AG08396 (cell line): Measurements from ENCODE around the gene REXO1.

Source experiments
- DNase-seq: peaks from one replicate; pipeline ENCODE4 v3.0.0; 2012; ENCODE audit warnings: low spot score, mixed read lengths

Gene REXO1

DNA sequence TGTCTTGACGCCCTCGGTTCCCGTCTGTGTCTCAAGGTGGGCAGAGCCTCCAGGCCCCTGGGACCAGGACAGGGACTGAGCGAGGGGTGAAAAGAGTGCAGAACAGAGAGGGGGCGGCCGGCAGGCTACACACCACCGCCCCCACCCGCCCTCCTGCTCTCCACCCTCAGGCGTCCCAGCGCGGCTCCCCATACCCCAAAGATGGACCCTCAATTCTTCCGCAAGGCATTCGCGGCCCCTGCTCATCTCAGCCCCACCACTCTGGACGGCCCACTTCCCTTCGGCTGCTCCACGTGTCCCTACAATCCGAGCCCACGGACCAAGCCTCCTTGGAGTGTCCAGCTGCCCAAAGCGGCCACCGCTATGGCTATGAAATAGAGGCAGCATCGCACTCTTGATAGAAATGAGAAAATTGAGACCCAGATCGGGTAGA, 13.3 kb upstream of the REXO1 start:
- DNase-seq: no peak

- DNase-seq: no peak
Observed at GRCh38 chr19:1860821-1861598, 12.7 kb upstream of the REXO1 start.

DNA sequence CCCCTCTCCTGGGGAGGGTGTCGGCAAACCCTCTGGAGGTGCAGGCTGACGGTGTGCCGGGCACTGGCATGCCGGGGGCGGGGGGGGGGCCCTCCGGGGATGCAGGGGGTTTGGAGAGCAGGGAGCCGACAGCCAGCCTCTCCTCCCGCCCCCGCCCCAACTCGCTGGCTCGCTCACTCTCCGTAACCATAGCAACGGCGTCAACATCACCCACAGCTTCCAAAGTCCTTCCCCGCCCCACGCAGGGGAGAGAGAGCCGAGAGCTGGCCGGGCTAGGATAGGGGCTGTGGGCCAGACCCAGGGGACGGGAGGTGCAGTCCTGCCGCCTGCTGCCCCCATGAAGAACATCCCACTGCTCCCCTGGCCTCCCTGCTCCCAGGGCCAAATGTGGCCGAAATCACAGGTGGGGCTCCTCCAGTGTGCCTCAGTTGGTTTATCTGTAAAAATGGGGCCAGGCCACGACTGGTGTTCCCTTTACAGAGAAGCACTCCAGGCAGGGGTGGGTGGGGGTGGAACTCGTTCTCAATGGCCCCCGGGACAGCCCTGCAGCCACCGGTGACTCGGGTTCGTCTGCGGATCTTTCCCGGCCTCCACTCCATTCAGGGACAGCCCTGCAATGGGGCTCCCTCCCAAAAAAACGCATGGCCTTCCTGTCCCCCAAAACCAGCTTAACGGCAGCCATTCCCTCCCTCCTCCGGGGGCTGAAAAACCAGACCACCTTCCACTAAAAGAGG, 11.9 kb upstream of the REXO1 start:
- DNase-seq: peak; percentile 90

- no peak for DNase-seq
Observed at GRCh38 chr19:1859331-1859781, 11.1 kb upstream of the REXO1 start.

DNA sequence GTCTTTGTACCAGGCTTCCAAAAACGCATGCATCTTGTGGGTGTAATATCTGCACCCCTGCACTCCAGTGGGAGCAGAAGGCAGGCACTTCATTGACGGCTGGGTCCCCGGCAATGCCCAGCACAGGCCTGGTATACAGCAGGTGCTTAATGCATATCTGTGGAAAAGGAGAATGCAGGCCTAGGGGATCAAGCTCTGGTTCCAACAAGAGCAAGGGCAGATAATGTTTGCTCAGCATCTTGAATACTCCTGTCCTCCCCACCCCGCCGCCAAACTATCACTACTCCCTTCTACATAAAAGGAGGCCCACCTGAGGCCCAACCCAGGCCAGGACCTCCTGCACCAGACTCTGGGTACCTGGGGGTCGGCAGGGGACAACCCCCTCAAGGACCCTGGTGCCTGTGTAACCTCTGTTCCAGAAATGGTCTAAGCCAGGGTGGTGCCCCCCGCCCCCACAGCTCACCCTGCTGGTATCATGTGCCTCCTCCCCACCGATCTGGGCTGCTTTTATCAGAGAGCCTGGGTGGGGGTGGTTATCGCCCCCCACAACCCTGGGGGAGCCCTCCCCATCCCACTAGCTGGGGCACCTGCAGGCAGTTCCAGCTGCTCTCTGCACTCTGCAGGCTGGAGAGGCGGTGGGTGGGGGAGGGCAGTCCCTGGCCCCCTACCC, 10.3 kb upstream of the REXO1 start:
- DNase-seq: no peak

DNA sequence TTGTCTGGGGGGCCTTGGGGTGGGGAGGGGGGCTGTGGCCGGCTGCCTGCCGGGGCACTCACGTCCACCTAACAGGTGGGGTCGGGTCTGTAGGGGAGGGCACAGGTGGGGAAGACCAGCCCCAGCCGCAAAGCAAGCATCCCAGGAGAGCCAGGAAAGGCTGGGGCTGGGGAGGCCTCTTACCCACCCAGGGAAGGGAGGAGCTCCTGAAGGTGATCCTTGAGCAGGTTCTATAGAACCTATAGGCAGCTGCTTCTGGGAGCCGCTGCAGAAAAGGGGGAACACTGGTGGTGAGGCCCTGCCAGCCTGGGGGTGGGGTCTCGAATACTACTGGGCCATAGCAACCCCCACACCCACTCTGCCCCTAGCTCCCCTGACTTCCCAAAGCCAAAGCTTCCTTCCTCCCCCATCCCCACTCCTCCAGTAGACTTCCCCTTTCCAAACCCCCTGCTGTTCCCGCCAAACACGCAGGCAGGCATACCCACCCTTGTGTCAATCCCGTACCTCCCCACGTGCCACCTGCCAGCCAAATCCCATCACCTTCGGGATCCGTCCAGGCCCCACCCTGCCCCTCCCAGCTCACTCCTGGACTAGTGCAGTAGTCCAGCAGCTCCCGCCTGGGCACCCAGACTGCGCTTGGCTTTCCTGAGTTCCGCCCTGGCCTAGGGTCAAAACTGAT, 9.5 kb upstream of the REXO1 start:
- DNase-seq: no peak

DNA sequence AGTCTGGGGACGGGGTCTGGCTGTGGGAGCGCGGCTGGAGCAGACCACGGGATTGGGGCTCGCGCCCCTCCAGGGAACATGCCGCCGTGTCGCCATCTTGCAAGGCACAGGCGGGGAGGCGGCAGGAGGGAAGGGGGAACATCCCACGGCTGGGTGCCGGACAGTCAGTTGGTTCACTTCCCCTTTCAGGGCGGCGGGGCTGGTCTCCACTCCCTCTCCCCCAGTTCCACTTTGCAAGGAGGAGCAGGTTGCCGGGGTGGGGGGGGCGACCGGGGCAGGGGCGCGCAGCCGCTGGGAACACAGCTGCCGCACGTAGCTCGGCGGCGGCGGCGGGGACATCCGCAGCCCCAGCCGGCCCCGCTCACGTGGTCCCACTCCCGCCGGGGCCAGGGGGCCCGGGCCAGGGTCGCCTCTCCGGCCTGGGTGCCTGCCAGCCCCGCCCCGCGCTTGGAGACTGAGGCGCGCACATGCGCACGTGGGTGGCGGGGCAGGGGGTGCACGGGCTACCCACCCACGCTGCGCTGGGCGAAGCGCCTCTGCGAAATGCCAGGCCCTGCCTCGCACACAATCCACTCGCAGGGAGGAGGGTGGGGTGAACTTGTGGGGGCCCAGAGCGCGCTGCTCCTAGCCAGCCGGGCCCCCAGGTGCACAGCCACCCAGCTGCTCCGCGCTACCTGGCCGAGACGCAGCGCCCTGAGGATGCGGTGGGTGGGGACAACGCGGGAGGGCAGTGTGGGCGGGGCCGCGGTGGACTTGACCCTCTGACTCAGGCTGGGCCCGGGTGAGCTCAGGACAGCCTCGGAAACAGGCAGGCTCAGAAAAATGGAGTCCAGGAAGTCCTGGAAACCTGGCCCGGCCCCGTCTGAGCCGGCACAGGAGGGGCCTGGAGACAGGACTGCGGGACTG, 8.7 kb upstream of the REXO1 start:
- peak; percentile 91 for DNase-seq

DNA sequence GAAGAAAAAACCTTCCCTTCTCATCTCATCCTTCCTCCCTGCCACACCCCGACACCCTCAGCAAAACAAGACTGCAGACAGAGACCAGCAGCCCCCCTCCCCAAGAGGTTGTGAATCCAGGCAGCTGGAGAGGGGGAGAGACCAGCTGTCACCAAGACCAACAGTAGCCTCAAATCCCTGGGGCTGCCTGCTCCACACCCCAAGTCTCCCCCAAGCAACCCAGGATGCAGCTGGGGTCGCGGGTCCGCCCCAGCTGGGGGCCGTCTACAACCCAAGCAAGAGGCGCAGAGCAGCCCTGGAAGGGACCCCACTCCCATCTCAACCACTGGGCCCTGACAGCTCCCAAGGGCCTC, 8.0 kb upstream of the REXO1 start:
- no peak for DNase-seq

GRCh38 chr19:1855828-1856255, 7.6 kb upstream of the REXO1 start:
- no peak for DNase-seq

DNA sequence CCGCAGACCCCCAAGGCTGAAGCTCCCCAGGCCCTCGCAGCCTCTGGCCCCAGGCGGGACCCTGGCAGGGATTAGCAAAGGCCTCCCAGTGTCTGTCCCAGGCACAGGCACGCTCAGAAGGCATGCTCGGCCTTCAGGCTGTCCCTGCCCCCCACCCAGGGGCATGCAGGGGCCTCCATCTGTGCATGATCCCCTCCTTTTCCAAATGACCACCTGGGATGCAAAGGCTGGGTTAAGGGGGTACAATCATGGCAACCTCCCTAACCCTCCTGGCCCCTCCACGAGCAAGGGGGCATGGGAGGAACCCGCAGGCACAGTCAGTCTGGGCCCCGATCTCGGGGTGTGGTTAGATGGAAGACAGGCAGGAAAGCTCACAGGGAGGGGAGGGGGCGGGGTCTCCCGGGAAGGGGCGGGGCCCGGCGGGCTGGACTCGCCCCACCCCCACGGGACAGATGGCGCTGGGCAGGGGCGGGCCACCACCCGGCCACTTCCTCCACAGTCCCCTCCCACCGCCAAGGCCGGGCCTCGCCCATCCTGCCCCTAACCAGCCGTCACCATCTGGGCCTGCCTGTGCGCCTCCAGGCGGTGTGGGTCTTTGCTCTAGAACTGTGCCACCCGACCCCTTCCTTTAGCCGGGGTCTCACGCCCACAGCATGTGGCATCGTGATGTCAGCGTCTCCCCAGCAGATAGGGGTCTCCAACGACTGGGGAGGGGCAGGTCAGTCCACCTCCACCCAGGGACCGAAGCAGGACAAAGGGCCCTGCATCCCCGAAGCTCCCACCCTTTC, 7.0 kb upstream of the REXO1 start:
- DNase-seq: peak; percentile 93

DNA sequence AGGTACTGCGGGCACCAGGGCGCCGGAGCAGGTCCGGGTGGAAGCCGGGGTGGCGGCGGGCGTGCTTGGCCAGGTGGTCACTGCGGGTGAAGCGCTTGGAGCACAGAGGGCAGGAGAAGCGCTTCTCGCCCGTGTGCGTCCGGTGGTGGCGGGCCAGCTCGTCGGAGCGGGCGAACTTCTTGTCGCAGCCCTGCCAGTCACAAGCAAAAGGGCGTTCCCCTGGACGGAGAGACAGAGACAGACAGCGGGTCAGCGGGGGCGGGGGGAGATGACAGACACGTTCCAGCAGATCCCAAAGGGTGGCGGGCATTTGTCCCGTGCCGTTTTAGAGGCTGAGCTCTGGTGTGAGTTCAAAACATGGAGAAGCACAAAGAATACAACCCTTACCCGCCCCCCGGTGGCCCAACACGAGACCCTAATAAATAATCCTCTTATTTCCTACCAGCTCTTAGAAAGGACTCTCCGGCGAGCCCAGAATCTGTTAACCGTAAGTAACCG, 6.3 kb upstream of the REXO1 start:
- no peak for DNase-seq

GRCh38 chr19:1854039-1854541, 5.8 kb upstream of the REXO1 start:
- DNase-seq: no peak

DNA sequence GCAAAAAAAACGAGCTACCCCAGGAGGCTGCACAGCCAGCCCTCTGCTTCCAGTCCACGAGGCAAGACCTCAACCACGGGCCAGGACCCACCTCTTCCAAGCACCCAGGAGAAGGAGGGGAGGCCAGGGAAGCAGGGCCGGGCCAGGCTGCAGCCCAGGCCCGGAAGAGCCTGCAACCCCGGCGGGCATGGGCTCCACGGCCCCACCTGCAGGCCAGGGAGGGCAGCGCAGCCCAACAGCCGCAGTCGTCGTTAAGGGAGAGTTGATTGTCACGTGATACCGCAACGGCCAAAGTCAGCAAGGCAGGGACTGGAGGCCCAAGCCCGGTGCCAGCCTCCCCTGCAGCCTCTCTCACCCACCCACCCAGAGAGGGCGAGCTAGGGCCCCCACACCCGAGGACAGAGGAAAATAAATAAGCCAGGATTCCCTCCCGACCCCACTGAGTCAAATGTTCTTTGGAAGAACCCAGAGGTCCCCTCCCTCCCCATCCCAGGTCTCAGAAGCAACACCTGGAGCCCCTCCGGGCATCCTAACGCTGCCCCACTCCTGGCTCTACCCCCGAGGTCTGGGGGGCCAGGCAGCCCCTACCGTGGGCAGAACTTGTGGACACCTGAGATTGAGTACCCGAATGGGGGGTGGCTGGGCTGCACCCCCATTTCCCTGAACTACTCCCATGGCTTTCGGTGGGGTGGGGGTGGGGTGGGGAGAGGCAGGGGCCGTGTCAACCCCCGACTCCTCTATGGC, 5.2 kb upstream of the REXO1 start:
- peak; percentile 90 for DNase-seq

DNA sequence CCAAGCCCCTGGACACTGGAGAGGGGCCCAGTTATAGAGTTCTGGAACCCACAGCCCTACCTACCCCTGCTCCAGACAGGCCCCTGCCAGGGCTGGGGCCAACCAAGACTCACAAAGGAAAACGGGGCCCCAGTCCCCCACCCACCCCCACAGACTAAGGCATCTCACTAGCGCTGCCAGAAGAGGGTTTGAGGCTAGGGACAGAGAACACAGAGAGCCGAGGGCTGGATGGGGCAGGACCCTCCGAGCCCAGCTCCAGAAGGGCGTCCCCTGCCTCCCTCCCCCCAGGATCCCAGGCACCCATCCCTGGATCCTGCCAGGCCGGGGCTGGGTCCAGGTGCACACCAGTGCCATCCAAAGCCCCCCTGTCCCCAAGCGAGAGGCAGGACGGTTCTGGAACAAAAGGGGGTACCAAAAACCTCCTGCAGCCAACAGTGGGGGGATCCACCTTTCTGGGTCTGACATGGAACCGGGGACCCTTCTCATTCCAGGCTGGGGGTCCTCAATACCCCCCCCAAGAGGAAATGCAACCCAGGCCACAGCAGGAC, 4.4 kb upstream of the REXO1 start:
- DNase-seq: no peak

DNA sequence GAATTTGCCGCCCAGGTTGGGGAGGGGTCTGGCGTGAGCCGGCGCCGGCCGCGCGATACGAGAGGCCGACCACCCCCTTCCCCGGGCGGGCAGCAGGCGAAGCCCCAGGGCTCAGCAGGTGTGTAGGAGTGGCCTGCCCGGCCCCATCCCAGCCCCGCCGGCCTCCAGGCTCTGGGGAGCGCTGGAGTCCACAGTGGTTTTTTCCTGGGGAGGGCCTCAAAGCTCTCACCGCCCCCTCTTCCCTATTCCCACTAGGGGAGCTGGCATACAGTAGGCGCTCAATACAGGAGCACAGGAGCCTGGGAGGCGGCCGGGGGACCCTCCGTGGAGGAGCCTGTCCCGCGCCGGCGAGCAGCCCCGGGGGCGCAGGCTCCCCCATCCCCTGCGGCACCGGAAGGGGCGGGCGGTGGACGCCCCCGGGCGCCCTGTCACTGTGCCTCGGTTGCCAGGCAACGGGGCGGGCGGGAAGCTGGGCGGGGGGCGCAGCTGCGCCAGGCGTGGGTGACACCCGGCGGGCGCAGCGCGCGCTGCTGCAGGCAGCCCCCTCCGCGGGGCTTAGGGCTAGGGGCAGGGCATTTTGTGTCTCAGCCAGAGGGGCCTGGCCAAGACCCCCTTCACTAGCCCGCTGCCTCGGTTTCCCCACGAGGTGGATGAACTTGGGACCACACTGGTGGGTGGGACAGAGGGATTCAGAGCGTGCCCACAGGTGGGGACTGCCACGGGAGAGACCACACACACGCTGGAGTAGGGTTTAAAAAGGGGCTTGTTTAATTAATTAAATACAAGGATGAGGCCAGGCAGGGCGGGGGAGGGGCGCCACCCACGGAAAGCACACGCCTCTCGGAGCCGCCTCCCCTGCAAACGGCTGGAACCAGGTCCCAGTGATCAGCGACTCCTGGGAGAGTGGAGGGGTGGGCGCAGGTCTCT, 3.6 kb upstream of the REXO1 start:
- no peak for DNase-seq

GRCh38 chr19:1850809-1851653, 2.7 kb upstream of the REXO1 start:
- DNase-seq: no peak

DNA sequence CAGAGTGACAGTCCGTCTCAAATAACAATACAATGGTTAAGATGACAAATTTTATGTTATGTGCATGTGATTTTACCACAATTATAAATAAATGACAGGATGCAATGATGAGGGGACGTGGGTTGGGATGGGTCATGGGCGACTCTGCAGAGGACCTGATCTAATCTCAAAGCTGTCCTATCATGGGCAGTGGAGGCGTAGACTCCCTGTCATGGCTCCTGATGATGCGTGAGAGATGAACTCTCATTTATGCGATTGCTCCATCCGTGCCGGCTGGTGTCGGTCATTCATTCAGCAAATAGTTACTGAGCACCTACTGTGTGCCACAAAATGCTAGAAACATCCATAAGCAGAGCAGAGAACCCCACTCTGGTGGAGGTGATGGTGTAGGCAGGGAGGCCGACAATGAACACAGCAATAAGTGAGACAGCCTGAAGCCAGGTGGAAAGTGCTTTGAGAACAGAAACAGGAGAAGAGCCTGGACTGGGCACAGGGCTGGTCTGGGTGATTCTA, 1.7 kb upstream of the REXO1 start:
- no peak for DNase-seq
